Skeletal muscle tissue (tissue), 4 donors: Measurements from ENCODE around the gene CLC. TPM values are rescaled to one million over a fixed set of nuclear protein-coding genes. Genes with fewer than 3 reads are reported as not detected.
"Not testable (repeated sequence)": the region's sequence is repeated elsewhere in the genome, so short reads cannot be mapped to it uniquely, and the experiment has no call there.

Experiments used
- H3K27ac ChIP-seq: one replicate; pipeline ENCODE4 v1.7.0; 2013; ENCODE audit warnings: mild to moderate bottlenecking, low read depth, low read length, inconsistent platforms
- H3K27me3 ChIP-seq, 3 donors: one replicate each; pipeline ENCODE4 v1.7.0; 2013; ENCODE audit warnings: low read length in 3 of 3; ENCODE audit not compliant: control insufficient read depth in 3 of 3, insufficient read depth in 3 of 3
- H3K36me3 ChIP-seq, 3 donors: one replicate each; pipeline ENCODE4 v1.7.0; 2013; ENCODE audit warnings: low read length in 3 of 3; ENCODE audit not compliant: control insufficient read depth in 3 of 3, insufficient read depth in 3 of 3
- H3K4me1 ChIP-seq, 3 donors: one replicate each; pipeline ENCODE4 v1.7.0; 2013; ENCODE audit warnings: low read length in 3 of 3, mild to moderate bottlenecking in 3 of 3; ENCODE audit not compliant: control insufficient read depth in 3 of 3, insufficient read depth in 3 of 3
- H3K4me3 ChIP-seq, 3 donors: one replicate each; pipeline ENCODE4 v1.7.0; 2013; ENCODE audit warnings: low read length in 3 of 3
- H3K9ac ChIP-seq, 3 donors: one replicate each; pipeline ENCODE4 v1.7.0; 2013; ENCODE audit warnings: low read length in 3 of 3, mild to moderate bottlenecking in 3 of 3, moderate library complexity in 2 of 3, low read depth in 1 of 3
- H3K9me3 ChIP-seq, 3 donors: one replicate each; pipeline ENCODE4 v1.7.0; 2013; ENCODE audit warnings: low read length in 3 of 3; ENCODE audit not compliant: control insufficient read depth in 3 of 3
- total RNA-seq: library from RNA; depleted of rRNA; stranded (reverse); fragments of >200 nt; gene quantifications from one replicate; pipeline ENCODE4 v1.2.3, GENCODE V29; 2014
- donor health status: Osteomylitis.

Gene CLC
- total RNA-seq: 5.7 TPM

- no peak within 1 kb of the TSS for H3K9ac ChIP-seq
- no peaks in the 10 kb centered on the region for H3K4me1 ChIP-seq
- peaks cover 0 to 7% (median 7%) of the 10 kb centered on the region in 3 donors for H3K27me3 ChIP-seq
- H3K4me3 ChIP-seq: no peak within 1 kb of the TSS
- H3K9me3 ChIP-seq: no peaks in the 10 kb centered on the region
- no peak within 1 kb of the TSS for H3K27ac ChIP-seq
- H3K36me3 ChIP-seq: no peaks in the 10 kb centered on the region
Observed at GRCh38 chr19:39737891-39738290, at the start of gene CLC. Gene CLC, minus strand, starts transcription at chr19:39738029. Its CDS starts 77 bp downstream, at chr19:39737952.

- no peaks in the 10 kb centered on the region for H3K36me3 ChIP-seq
- H3K9me3 ChIP-seq: no peaks in the 10 kb centered on the region
- no peaks in the 10 kb centered on the region for H3K4me1 ChIP-seq
- no peak overlapping the region for H3K4me3 ChIP-seq
- no peak overlapping the region for H3K9ac ChIP-seq
- peaks cover 2 to 7% (median 4%) of the 10 kb centered on the region in 3 donors for H3K27me3 ChIP-seq
- no peak overlapping the region for H3K27ac ChIP-seq
Observed at GRCh38 chr19:39780894-39781293, 43.1 kb upstream of the CLC start.

- no peak within 1 kb of the TSS for H3K27ac ChIP-seq
- H3K4me1 ChIP-seq: no peaks in the 10 kb centered on the region
- no peaks in the 10 kb centered on the region for H3K36me3 ChIP-seq
- H3K4me3 ChIP-seq: no peak within 1 kb of the TSS
- no peaks in the 10 kb centered on the region for H3K27me3 ChIP-seq
- H3K9ac ChIP-seq: no peak within 1 kb of the TSS
- H3K9me3 ChIP-seq: no peaks in the 10 kb centered on the region
Observed at GRCh38 chr19:39778763-39779162, 40.9 kb upstream of the CLC start, which contains the start of gene LEUTX. Gene LEUTX, plus strand, starts transcription at chr19:39778854. Its CDS starts 67 bp downstream, at chr19:39778921.

GRCh38 chr19:39768786-39769185 is 31.0 kb upstream of the CLC start:
- no peak overlapping the region for H3K4me3 ChIP-seq
- no peaks in the 10 kb centered on the region for H3K4me1 ChIP-seq
- H3K36me3 ChIP-seq: no peaks in the 10 kb centered on the region
- no peak overlapping the region for H3K27ac ChIP-seq
- H3K9ac ChIP-seq: no peak overlapping the region
- H3K9me3 ChIP-seq: no peaks in the 10 kb centered on the region
- H3K27me3 ChIP-seq: no peaks in the 10 kb centered on the region

GRCh38 chr19:39768334-39768733 is 30.5 kb upstream of the CLC start:
- no peak overlapping the region for H3K27ac ChIP-seq
- H3K4me3 ChIP-seq: no peak overlapping the region
- H3K36me3 ChIP-seq: no peaks in the 10 kb centered on the region
- H3K9ac ChIP-seq: no peak overlapping the region
- no peaks in the 10 kb centered on the region for H3K4me1 ChIP-seq
- no peaks in the 10 kb centered on the region for H3K27me3 ChIP-seq
- no peaks in the 10 kb centered on the region for H3K9me3 ChIP-seq

- Histone ChIP-seq H3K27ac (no peak overlapping the region), H3K36me3 (no peaks in the 10 kb centered on the region), H3K27me3 (peaks cover 0 to under 1% (median 0%) of the 10 kb centered on the region in 3 donors), H3K4me3 (no peak overlapping the region), H3K4me1 (no peaks in the 10 kb centered on the region), H3K9ac (no peak overlapping the region), H3K9me3 (no peaks in the 10 kb centered on the region)
Observed at GRCh38 chr19:39765091-39766076, 27.6 kb upstream of the CLC start.

- not testable (repeated sequence) for H3K4me1 ChIP-seq, H3K4me3 ChIP-seq
- peaks cover 8 to 18% (median 10%) of the 10 kb centered on the region in 3 donors for H3K27me3 ChIP-seq
Observed at GRCh38 chr19:39761851-39762250, 24.0 kb upstream of the CLC start.

GRCh38 chr19:39759457-39760184 is 21.8 kb upstream of the CLC start:
- Histone ChIP-seq H3K27me3 (peaks cover 8 to 21% (median 15%) of the 10 kb centered on the region in 3 donors), H3K4me1 (no peaks in the 10 kb centered on the region), H3K9me3 (no peaks in the 10 kb centered on the region), H3K4me3 (no peak overlapping the region), H3K36me3 (no peaks in the 10 kb centered on the region), H3K27ac (no peak overlapping the region), H3K9ac (no peak overlapping the region)

More at GRCh38 chr19:39761851-39762250, 24.0 kb upstream of the CLC start:
- not testable (repeated sequence) for H3K36me3 ChIP-seq, H3K9ac ChIP-seq, H3K9me3 ChIP-seq, H3K27ac ChIP-seq

- peaks cover 10 to 24% (median 13%) of the 10 kb centered on the region in 3 donors for H3K27me3 ChIP-seq
- H3K36me3 ChIP-seq: no peaks in the 10 kb centered on the region
- no peak overlapping the region for H3K27ac ChIP-seq
- no peaks in the 10 kb centered on the region for H3K4me1 ChIP-seq
- no peaks in the 10 kb centered on the region for H3K9me3 ChIP-seq
- no peak overlapping the region for H3K4me3 ChIP-seq
- no peak overlapping the region for H3K9ac ChIP-seq
Observed at GRCh38 chr19:39754971-39755370, 17.1 kb upstream of the CLC start.

- Histone ChIP-seq H3K4me3 (no peak overlapping the region), H3K4me1 (no peaks in the 10 kb centered on the region), H3K9me3 (no peaks in the 10 kb centered on the region), H3K36me3 (no peaks in the 10 kb centered on the region), H3K27me3 (peaks cover 10 to 22% (median 13%) of the 10 kb centered on the region in 3 donors), H3K27ac (no peak overlapping the region), H3K9ac (no peak overlapping the region)
Observed at GRCh38 chr19:39754544-39754943, 16.7 kb upstream of the CLC start.
